ENCODE results near the gene CLDN19.

DNA sequence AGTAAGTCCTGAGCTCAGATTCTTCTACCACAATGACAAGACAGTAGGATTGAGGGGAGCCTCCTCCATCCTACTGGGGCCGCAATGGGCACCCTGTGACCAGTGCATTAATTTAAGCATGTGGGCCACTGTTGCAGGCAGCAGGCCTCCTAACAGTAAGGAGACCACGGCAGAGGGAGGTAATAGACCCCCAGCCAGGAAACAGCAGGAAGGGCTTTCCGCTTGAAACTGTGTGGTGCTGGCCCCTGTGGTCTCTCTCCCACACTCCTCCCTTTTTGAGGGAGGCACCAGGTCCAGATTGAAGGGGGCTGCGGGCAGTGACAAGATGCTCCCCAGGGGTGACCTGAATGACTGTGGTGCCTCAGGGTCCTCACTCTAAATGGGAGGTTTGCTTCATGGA, 1.7 kb upstream of the CLDN19 start:
- no peak for TF ChIP-seq EZH2 (IDR thresholded peaks at IDR 0.05)
- no peak for TF ChIP-seq ELF1 (IDR thresholded peaks at IDR 0.05; ENCODE audit: borderline replicate concordance, low read depth)
- no peak for TF ChIP-seq POLR2A (IDR thresholded peaks at IDR 0.05; ENCODE audit: borderline replicate concordance, extremely low read depth, insufficient read depth, insufficient read length)
- TF ChIP-seq, protein P1, sequence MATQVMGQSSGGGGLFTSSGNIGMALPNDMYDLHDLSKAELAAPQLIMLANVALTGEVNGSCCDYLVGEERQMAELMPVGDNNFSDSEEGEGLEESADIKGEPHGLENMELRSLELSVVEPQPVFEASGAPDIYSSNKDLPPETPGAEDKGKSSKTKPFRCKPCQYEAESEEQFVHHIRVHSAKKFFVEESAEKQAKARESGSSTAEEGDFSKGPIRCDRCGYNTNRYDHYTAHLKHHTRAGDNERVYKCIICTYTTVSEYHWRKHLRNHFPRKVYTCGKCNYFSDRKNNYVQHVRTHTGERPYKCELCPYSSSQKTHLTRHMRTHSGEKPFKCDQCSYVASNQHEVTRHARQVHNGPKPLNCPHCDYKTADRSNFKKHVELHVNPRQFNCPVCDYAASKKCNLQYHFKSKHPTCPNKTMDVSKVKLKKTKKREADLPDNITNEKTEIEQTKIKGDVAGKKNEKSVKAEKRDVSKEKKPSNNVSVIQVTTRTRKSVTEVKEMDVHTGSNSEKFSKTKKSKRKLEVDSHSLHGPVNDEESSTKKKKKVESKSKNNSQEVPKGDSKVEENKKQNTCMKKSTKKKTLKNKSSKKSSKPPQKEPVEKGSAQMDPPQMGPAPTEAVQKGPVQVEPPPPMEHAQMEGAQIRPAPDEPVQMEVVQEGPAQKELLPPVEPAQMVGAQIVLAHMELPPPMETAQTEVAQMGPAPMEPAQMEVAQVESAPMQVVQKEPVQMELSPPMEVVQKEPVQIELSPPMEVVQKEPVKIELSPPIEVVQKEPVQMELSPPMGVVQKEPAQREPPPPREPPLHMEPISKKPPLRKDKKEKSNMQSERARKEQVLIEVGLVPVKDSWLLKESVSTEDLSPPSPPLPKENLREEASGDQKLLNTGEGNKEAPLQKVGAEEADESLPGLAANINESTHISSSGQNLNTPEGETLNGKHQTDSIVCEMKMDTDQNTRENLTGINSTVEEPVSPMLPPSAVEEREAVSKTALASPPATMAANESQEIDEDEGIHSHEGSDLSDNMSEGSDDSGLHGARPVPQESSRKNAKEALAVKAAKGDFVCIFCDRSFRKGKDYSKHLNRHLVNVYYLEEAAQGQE (IDR thresholded peaks at IDR 0.05; ENCODE audit: low read depth), result no peak
- TF ChIP-seq SIN3A (IDR thresholded peaks at IDR 0.05; ENCODE audit: low read depth), result no peak
- TF ChIP-seq RAD21 (IDR thresholded peaks at IDR 0.05; ENCODE audit: low read depth), result no peak
- TF ChIP-seq, protein P2, sequence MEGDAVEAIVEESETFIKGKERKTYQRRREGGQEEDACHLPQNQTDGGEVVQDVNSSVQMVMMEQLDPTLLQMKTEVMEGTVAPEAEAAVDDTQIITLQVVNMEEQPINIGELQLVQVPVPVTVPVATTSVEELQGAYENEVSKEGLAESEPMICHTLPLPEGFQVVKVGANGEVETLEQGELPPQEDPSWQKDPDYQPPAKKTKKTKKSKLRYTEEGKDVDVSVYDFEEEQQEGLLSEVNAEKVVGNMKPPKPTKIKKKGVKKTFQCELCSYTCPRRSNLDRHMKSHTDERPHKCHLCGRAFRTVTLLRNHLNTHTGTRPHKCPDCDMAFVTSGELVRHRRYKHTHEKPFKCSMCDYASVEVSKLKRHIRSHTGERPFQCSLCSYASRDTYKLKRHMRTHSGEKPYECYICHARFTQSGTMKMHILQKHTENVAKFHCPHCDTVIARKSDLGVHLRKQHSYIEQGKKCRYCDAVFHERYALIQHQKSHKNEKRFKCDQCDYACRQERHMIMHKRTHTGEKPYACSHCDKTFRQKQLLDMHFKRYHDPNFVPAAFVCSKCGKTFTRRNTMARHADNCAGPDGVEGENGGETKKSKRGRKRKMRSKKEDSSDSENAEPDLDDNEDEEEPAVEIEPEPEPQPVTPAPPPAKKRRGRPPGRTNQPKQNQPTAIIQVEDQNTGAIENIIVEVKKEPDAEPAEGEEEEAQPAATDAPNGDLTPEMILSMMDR (IDR thresholded peaks at IDR 0.05 in 2 of 3, conservative IDR thresholded peaks at IDR 0.05 in 1 of 3; ENCODE audit: borderline replicate concordance in 1 of 3, insufficient read depth in 1 of 3, low read depth in 2 of 3, low read length in 2 of 3), result no peak
- no peak for TF ChIP-seq CEBPB (IDR thresholded peaks at IDR 0.05; ENCODE audit: low read depth)
- no peak for TF ChIP-seq EZH2phosphoT487 (IDR thresholded peaks at IDR 0.05; ENCODE audit: borderline replicate concordance)
- TF ChIP-seq JUND (IDR thresholded peaks at IDR 0.05), result no peak
- TF ChIP-seq, protein P3, sequence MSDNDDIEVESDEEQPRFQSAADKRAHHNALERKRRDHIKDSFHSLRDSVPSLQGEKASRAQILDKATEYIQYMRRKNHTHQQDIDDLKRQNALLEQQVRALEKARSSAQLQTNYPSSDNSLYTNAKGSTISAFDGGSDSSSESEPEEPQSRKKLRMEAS (IDR thresholded peaks at IDR 0.05), result no peak
